ENCODE results near the gene PNMA8A.

DNA sequence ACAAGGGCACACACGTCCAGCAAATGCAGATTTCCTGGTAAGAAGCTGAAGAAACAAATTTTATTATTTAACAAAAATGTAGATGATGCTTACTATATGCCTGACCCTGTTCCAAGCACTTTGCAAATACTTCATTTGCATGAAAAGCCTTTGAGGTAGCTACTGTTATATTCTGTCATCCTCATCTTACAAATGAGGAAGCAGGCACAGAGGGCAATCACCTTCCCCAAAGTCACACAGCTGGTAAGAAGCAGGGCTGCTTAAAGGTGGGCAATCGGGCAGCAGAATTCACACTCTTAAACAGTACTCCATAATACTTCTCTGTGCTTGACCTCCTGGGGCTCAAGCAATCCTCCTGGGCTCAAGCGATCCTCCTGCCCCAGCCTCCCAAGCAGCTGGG is 24.4 kb downstream of the PNMA8A start:
- TF ChIP-seq POLR2A (IDR thresholded peaks at IDR 0.05; ENCODE audit: low read length) (no peak), GATA1 (IDR thresholded peaks at IDR 0.05; ENCODE audit: low read depth, low read length) (no peak)

Data from erythroblast (primary cell).